Measurements from ENCODE around the gene CLEC14A.

CLEC14A gene

DNA sequence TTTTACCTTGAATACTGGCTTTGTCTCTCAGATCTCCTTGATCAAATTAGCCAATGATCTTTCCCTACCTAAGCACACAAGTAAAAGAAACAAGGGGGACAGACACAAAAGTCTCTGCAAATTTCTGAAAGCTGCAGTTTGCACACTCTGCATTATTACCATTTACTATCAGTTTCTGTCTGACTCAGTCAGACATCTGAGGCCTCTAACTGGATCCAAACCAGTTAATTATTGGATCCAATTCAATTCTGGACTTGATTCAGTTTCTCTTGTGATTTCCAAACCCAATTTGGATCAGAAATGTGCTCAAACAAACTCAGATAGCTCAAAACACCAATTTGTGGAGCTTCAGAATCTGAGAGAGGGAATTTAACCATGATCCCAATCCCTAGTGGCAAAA is 31.6 kb downstream of the CLEC14A start:
- TF ChIP-seq, protein P1, sequence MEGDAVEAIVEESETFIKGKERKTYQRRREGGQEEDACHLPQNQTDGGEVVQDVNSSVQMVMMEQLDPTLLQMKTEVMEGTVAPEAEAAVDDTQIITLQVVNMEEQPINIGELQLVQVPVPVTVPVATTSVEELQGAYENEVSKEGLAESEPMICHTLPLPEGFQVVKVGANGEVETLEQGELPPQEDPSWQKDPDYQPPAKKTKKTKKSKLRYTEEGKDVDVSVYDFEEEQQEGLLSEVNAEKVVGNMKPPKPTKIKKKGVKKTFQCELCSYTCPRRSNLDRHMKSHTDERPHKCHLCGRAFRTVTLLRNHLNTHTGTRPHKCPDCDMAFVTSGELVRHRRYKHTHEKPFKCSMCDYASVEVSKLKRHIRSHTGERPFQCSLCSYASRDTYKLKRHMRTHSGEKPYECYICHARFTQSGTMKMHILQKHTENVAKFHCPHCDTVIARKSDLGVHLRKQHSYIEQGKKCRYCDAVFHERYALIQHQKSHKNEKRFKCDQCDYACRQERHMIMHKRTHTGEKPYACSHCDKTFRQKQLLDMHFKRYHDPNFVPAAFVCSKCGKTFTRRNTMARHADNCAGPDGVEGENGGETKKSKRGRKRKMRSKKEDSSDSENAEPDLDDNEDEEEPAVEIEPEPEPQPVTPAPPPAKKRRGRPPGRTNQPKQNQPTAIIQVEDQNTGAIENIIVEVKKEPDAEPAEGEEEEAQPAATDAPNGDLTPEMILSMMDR (IDR thresholded peaks at IDR 0.05) = no peak
- no peak for DNase-seq
- peaks cover 3% of the 10 kb centered on the region for H3K9me3 Mint-ChIP-seq
- no peak overlapping the region for H3K4me3 Mint-ChIP-seq
- H3K27me3 Mint-ChIP-seq (ENCODE audit: low read depth, poor library complexity) = peaks cover 3% of the 10 kb centered on the region
- H3K4me1 Mint-ChIP-seq = no peaks in the 10 kb centered on the region
- no peak overlapping the region for H3K27ac Mint-ChIP-seq
- H3K36me3 Mint-ChIP-seq (ENCODE audit: low read depth) = no peaks in the 10 kb centered on the region

DNA sequence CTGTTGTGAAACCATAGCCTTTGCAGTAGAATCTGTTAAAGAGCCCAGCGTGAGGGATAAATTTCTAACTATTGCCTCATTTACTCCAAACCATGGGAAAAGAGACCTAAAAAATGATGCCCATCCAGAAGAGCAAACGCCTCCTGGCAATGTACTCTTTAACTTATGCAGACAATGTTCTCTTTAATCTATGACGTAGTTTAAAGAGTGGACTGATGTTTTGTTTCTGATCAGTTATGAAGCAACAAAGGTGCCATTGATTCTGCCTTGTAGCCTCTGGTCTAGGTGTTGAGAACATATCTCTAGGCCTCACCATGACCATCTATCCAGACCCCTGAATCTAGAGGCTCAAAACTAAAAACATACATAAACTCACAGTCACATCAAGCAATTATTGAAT is 34.8 kb downstream of the CLEC14A start:
- H3K36me3 Mint-ChIP-seq (ENCODE audit: low read depth) = no peaks in the 10 kb centered on the region
- no peak overlapping the region for H3K27ac Mint-ChIP-seq
- peaks cover 3% of the 10 kb centered on the region for H3K9me3 Mint-ChIP-seq
- H3K4me3 Mint-ChIP-seq = no peak overlapping the region
- TF ChIP-seq, protein P1 (IDR thresholded peaks at IDR 0.05) = no peak
- H3K4me1 Mint-ChIP-seq = no peaks in the 10 kb centered on the region
- peaks cover 21% of the 10 kb centered on the region for H3K27me3 Mint-ChIP-seq (ENCODE audit: low read depth, poor library complexity)
- DNase-seq = no peak

DNA sequence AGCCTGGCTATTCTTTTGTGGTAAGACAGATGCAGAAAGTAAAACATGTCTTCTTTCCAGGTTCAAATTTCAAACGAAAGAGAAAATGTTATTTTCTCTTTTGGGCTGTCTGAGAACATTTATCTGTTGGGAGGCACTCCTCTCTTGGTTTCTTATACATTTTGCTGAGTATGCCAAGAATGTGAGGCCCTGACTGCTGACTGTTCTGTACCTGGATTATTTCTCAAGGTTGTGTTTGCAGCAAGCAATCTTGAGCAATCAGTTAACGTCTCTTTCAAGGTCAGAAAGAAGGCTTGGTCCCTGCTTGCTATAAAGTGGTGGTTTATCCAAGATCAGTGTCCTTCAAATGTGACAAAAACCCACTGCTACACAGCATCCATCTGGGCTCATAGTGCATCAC is 38.3 kb downstream of the CLEC14A start:
- Mint-ChIP-seq H3K4me3 (no peak overlapping the region), H3K4me1 (no peaks in the 10 kb centered on the region), H3K36me3 (ENCODE audit: low read depth) (no peaks in the 10 kb centered on the region), H3K27ac (no peak overlapping the region), H3K27me3 (ENCODE audit: low read depth, poor library complexity) (peaks cover 47% of the 10 kb centered on the region), H3K9me3 (no peaks in the 10 kb centered on the region)
- no peak for DNase-seq
- TF ChIP-seq, protein P1 (IDR thresholded peaks at IDR 0.05) = no peak

GRCh38 chr14:38213001-38213400 is 42.9 kb downstream of the CLEC14A start:
- no peak overlapping the region for H3K27ac Mint-ChIP-seq
- DNase-seq = no peak
- peaks cover 10% of the 10 kb centered on the region for H3K9me3 Mint-ChIP-seq
- TF ChIP-seq, protein P1 (IDR thresholded peaks at IDR 0.05) = no peak
- H3K4me3 Mint-ChIP-seq = no peak overlapping the region
- peaks cover 25% of the 10 kb centered on the region for H3K4me1 Mint-ChIP-seq
- H3K36me3 Mint-ChIP-seq (ENCODE audit: low read depth) = peaks cover 4% of the 10 kb centered on the region
- H3K27me3 Mint-ChIP-seq (ENCODE audit: low read depth, poor library complexity) = peaks cover 88% of the 10 kb centered on the region

GRCh38 chr14:38212111-38212510 is 43.8 kb downstream of the CLEC14A start:
- no peak for DNase-seq
- H3K27me3 Mint-ChIP-seq (ENCODE audit: low read depth, poor library complexity) = peaks cover 89% of the 10 kb centered on the region
- no peak overlapping the region for H3K27ac Mint-ChIP-seq
- peaks cover 32% of the 10 kb centered on the region for H3K4me1 Mint-ChIP-seq
- peaks cover 4% of the 10 kb centered on the region for H3K36me3 Mint-ChIP-seq (ENCODE audit: low read depth)
- peak overlapping the region; percentile 41 for H3K4me3 Mint-ChIP-seq
- peaks cover 12% of the 10 kb centered on the region for H3K9me3 Mint-ChIP-seq
- TF ChIP-seq, protein P1 (IDR thresholded peaks at IDR 0.05) = no peak

DNA sequence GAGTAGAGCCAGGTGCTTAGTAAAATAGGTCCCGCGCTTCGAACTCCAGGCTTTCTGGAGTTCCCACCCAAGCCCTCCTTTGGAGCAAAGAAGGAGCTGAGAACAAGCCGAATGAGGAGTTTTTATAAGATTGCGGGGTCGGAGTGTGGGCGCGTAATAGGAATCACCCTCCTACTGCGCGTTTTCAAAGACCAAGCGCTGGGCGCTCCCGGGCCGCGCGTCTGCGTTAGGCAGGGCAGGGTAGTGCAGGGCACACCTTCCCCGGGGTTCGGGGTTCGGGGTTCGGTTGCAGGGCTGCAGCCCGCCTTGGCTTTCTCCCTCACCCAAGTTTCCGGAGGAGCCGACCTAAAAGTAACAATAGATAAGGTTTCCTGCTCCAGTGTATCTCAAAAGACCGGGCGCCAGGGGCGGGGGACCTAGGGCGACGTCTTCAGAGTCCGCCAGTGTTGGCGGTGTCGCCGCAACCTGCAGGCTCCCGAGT is 44.6 kb downstream of the CLEC14A start:
- TF ChIP-seq, protein P1 (IDR thresholded peaks at IDR 0.05) = no peak
- Mint-ChIP-seq H3K36me3 (ENCODE audit: low read depth) (peaks cover 4% of the 10 kb centered on the region), H3K9me3 (peaks cover 21% of the 10 kb centered on the region), H3K4me1 (peaks cover 32% of the 10 kb centered on the region), H3K27ac (no peak overlapping the region), H3K27me3 (ENCODE audit: low read depth, poor library complexity) (peaks cover 89% of the 10 kb centered on the region), H3K4me3 (peak overlapping the region; percentile 75)
- DNase-seq = peak; percentile 18
